SH-SY5Y (cell line): Measurements from ENCODE around the gene TMEM47.

ENCODE experiments used
- GATA2 ChIP-seq: IDR thresholded peaks from 2 replicates; pipeline ENCODE4 v1.6.1; 2011; ENCODE audit warnings: mild to moderate bottlenecking, low read depth, low read length
- GATA3 ChIP-seq: IDR thresholded peaks from 2 replicates; pipeline ENCODE4 v1.6.1; 2011; ENCODE audit warnings: low read depth, mild to moderate bottlenecking, low read length, moderate library complexity

- TF ChIP-seq GATA3 (no peak), GATA2 (no peak)
Measured at GRCh38 chrX:34658326-34658725, 1.2 kb upstream of the TMEM47 start.
